Osteocyte (in vitro differentiated cells): ENCODE results near the gene PRRG4. TPM values are rescaled to one million over a fixed set of nuclear protein-coding genes. Genes with fewer than 3 reads are reported as not detected.
"Not testable (repeated sequence)": the region's sequence is repeated elsewhere in the genome, so short reads cannot be mapped to it uniquely, and the experiment has no call there.

Experiments
- DNase-seq: peaks from one replicate; pipeline ENCODE4 v3.0.0; 2021; ENCODE audit warnings: mixed read lengths; ENCODE audit not compliant: unreplicated experiment; ENCODE audit errors: extremely low spot score
- H3K27ac Mint-ChIP-seq: one replicate; pipeline ENCODE4 v1.8.0; 2021; ENCODE audit warnings: mild to moderate bottlenecking, mixed read lengths; ENCODE audit not compliant: unreplicated experiment
- H3K27me3 Mint-ChIP-seq: one replicate; pipeline ENCODE4 v1.8.0; 2021; ENCODE audit warnings: mixed read lengths; ENCODE audit not compliant: unreplicated experiment
- H3K36me3 Mint-ChIP-seq: one replicate; pipeline ENCODE4 v1.8.0; 2021; ENCODE audit warnings: mixed read lengths; ENCODE audit not compliant: unreplicated experiment
- H3K4me1 Mint-ChIP-seq: one replicate; pipeline ENCODE4 v1.8.0; 2021; ENCODE audit warnings: mixed read lengths; ENCODE audit not compliant: unreplicated experiment
- H3K4me3 Mint-ChIP-seq: one replicate; pipeline ENCODE4 v1.8.0; 2021; ENCODE audit warnings: mild to moderate bottlenecking, moderate library complexity, mixed read lengths; ENCODE audit not compliant: unreplicated experiment
- H3K9me3 Mint-ChIP-seq: one replicate; pipeline ENCODE4 v1.8.0; 2021; ENCODE audit warnings: mixed read lengths; ENCODE audit not compliant: unreplicated experiment
- CTCF ChIP-seq: fragments of 200-600 bp; sonication (generic); IDR thresholded peaks from 2 replicates; pipeline ENCODE4 v1.5.0; 2021; ENCODE audit warnings: antibody characterized with exemption, mild to moderate bottlenecking, moderate library complexity
- total RNA-seq: library from RNA; stranded (reverse); gene quantifications from 2 replicates; pipeline ENCODE4 v1.2.1, GENCODE V29; 2021

The PRRG4 gene
- total RNA-seq, 1 donor from 2014 or later, result not detected

- no peaks in the 10 kb centered on the region for H3K36me3 Mint-ChIP-seq
- no peak overlapping the region for H3K27ac Mint-ChIP-seq
- TF ChIP-seq CTCF, result no peak
- no peak overlapping the region for H3K4me3 Mint-ChIP-seq
- DNase-seq, result no peak
- H3K27me3 Mint-ChIP-seq, result peaks cover 56% of the 10 kb centered on the region
- no peaks in the 10 kb centered on the region for H3K9me3 Mint-ChIP-seq
- H3K4me1 Mint-ChIP-seq, result no peaks in the 10 kb centered on the region
Observed at GRCh38 chr11:32858731-32859130, 29.0 kb downstream of the PRRG4 start.

- no peak overlapping the region for H3K4me3 Mint-ChIP-seq
- H3K36me3 Mint-ChIP-seq, result no peaks in the 10 kb centered on the region
- H3K27me3 Mint-ChIP-seq, result peaks cover 44% of the 10 kb centered on the region
- no peak for DNase-seq
- no peaks in the 10 kb centered on the region for H3K4me1 Mint-ChIP-seq
- TF ChIP-seq CTCF, result no peak
- no peaks in the 10 kb centered on the region for H3K9me3 Mint-ChIP-seq
- H3K27ac Mint-ChIP-seq, result no peak overlapping the region
Observed at GRCh38 chr11:32861850-32862577, 32.3 kb downstream of the PRRG4 start.

- Mint-ChIP-seq H3K36me3 (no peaks in the 10 kb centered on the region), H3K27ac (no peak overlapping the region), H3K9me3 (no peaks in the 10 kb centered on the region), H3K27me3 (peaks cover 31% of the 10 kb centered on the region), H3K4me3 (no peak overlapping the region), H3K4me1 (no peaks in the 10 kb centered on the region)
- no peak for DNase-seq
- no peak for TF ChIP-seq CTCF
Observed at GRCh38 chr11:32864555-32864954, 34.8 kb downstream of the PRRG4 start.

GRCh38 chr11:32868752-32869151, 39.0 kb downstream of the PRRG4 start:
- H3K4me3 Mint-ChIP-seq, H3K27ac Mint-ChIP-seq, H3K9me3 Mint-ChIP-seq: not testable (repeated sequence)

GRCh38 chr11:32870676-32871075, 40.9 kb downstream of the PRRG4 start:
- H3K4me3 Mint-ChIP-seq, result no peak overlapping the region
- no peak overlapping the region for H3K27ac Mint-ChIP-seq

More at GRCh38 chr11:32868752-32869151, 39.0 kb downstream of the PRRG4 start:
- DNase-seq, H3K4me1 Mint-ChIP-seq, H3K36me3 Mint-ChIP-seq: not testable (repeated sequence)
- H3K27me3 Mint-ChIP-seq, result peaks cover 32% of the 10 kb centered on the region

More at GRCh38 chr11:32870676-32871075, 40.9 kb downstream of the PRRG4 start:
- DNase-seq, result no peak
- Mint-ChIP-seq H3K27me3 (peaks cover 44% of the 10 kb centered on the region), H3K9me3 (peaks cover 7% of the 10 kb centered on the region), H3K4me1 (no peaks in the 10 kb centered on the region), H3K36me3 (no peaks in the 10 kb centered on the region)
- peak; percentile 44 for TF ChIP-seq CTCF
